Neutrophil (primary cell): ENCODE measurements around the gene SKAP1.

ENCODE experiments used
- H3K27ac ChIP-seq: fragments of 200-600 bp; sonication (generic); 2 replicates; pipeline ENCODE4 v1.5.1; 2016; ENCODE audit warnings: mild to moderate bottlenecking, moderate library complexity
- H3K27me3 ChIP-seq: fragments of 200-600 bp; sonication (generic); 2 replicates; pipeline ENCODE4 v1.6.0; 2016; ENCODE audit warnings: mild to moderate bottlenecking
- H3K36me3 ChIP-seq: fragments of 200-600 bp; sonication (generic); 2 replicates; pipeline ENCODE4 v1.5.1; 2017
- H3K4me1 ChIP-seq, 2 experiments: fragments of 200-600 bp in 1 of 2; sonication (generic) in 1 of 2; 1 replicate in 1 of 2; 2 replicates in 1 of 2; pipeline versions ENCODE4 v1.5.1 to v1.6.1; 2013 to 2016; ENCODE audit warnings: low read depth in 1 of 2, low read length in 1 of 2, mild to moderate bottlenecking in 1 of 2, moderate library complexity in 1 of 2; ENCODE audit not compliant: control insufficient read depth in 1 of 2, insufficient read depth in 1 of 2
- H3K4me3 ChIP-seq, 2 experiments: fragments of 200-600 bp in 1 of 2; sonication (generic) in 1 of 2; 1 replicate in 1 of 2; 2 replicates in 1 of 2; pipeline ENCODE4 v1.5.1; 2013 to 2016; ENCODE audit warnings: low read depth in 1 of 2, low read length in 1 of 2, mild to moderate bottlenecking in 1 of 2, moderate library complexity in 1 of 2
- H3K9me3 ChIP-seq: fragments of 200-600 bp; sonication (generic); 2 replicates; pipeline ENCODE4 v1.5.1; 2016
- TF ChIP-seq, protein P1 (sequence below): fragments of 200-600 bp; sonication (generic); IDR thresholded peaks from 2 replicates; pipeline ENCODE4 v1.5.1; 2016; ENCODE audit warnings: antibody characterized with exemption

Gene SKAP1

DNA sequence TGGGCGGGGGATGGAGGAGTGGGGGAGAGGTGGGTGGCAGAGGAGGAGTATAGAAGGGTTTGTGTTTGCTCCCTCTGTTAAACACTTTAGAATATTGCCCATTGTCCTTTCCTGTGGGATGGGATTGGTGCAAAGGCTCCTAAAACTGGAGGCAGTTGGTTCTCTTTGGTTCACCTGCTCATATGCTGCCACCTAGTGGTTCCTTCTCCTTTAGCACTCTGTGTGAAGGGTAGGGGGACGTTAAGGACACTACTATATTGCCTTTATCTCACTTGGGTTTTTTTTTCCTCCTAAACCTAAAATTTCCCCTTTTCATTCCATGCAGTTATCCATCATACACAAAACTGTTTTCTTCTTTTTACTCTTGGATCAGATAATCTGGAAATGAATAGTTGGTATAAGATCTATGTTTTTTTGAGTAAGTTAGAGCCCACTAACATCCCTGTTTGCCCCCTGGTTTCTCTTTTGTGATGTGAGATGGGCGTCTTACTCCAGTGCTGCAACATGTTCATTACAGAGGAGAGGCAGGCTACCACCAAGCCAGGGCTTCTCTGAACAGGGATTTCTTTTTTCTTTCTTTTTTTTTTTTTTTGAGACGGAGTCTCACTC lies 298.7 kb downstream of the SKAP1 start:
- no peaks in the 10 kb centered on the region for H3K4me1 ChIP-seq
- peaks cover 17% of the 10 kb centered on the region for H3K36me3 ChIP-seq
- H3K27ac ChIP-seq, result no peak overlapping the region
- no peak overlapping the region for H3K4me3 ChIP-seq
- no peaks in the 10 kb centered on the region for H3K9me3 ChIP-seq
- TF ChIP-seq, protein P1, sequence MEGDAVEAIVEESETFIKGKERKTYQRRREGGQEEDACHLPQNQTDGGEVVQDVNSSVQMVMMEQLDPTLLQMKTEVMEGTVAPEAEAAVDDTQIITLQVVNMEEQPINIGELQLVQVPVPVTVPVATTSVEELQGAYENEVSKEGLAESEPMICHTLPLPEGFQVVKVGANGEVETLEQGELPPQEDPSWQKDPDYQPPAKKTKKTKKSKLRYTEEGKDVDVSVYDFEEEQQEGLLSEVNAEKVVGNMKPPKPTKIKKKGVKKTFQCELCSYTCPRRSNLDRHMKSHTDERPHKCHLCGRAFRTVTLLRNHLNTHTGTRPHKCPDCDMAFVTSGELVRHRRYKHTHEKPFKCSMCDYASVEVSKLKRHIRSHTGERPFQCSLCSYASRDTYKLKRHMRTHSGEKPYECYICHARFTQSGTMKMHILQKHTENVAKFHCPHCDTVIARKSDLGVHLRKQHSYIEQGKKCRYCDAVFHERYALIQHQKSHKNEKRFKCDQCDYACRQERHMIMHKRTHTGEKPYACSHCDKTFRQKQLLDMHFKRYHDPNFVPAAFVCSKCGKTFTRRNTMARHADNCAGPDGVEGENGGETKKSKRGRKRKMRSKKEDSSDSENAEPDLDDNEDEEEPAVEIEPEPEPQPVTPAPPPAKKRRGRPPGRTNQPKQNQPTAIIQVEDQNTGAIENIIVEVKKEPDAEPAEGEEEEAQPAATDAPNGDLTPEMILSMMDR, result peak; percentile 60
- no peaks in the 10 kb centered on the region for H3K27me3 ChIP-seq

DNA sequence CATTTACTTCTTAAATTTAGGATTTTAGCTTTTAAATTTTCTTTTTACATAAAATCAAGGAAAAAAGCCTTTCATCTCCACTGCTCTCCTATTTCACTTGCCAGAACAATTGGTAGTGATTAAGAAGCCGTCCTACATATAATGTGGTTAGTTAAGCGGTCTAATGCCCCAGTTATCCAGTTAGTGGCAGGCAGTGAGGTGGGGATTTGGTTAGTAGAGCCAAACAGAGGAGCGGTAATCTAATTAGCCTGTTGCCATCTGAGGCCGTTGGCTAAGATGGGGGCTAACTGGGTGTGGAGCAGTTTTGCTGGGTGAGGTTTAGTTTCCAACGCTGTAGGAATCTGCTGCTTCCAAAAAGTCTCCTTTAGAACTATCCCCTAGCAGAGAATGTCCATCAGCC lies 300.0 kb downstream of the SKAP1 start:
- no peak overlapping the region for H3K27ac ChIP-seq
- H3K4me1 ChIP-seq, result no peaks in the 10 kb centered on the region
- no peaks in the 10 kb centered on the region for H3K9me3 ChIP-seq
- no peaks in the 10 kb centered on the region for H3K27me3 ChIP-seq
- H3K4me3 ChIP-seq, result no peak overlapping the region
- TF ChIP-seq, protein P1, result no peak
- H3K36me3 ChIP-seq, result peaks cover 30% of the 10 kb centered on the region

DNA sequence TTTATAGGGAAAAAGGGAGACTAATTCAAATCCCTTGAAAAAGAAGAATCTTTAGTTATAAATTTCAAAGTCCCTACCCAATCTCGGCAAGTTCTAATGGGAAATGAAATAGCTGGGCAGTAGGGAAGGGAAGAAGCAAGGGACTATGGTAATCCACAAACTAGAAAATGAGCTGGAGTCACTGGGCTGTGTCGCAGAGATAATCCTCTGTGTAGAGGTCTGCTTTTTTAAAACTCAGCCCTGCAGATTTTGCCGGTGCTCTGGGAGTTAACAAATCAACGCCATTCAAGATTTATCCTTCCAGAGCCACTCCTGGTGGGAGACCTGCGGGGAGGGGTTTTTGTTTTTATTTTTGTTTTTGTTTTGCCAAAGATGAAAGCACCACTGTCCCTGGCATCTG lies 301.6 kb downstream of the SKAP1 start:
- Histone ChIP-seq H3K4me1 (no peaks in the 10 kb centered on the region), H3K36me3 (peaks cover 46% of the 10 kb centered on the region), H3K4me3 (no peak overlapping the region), H3K27ac (no peak overlapping the region), H3K27me3 (no peaks in the 10 kb centered on the region), H3K9me3 (no peaks in the 10 kb centered on the region)
- TF ChIP-seq, protein P1, result no peak

DNA sequence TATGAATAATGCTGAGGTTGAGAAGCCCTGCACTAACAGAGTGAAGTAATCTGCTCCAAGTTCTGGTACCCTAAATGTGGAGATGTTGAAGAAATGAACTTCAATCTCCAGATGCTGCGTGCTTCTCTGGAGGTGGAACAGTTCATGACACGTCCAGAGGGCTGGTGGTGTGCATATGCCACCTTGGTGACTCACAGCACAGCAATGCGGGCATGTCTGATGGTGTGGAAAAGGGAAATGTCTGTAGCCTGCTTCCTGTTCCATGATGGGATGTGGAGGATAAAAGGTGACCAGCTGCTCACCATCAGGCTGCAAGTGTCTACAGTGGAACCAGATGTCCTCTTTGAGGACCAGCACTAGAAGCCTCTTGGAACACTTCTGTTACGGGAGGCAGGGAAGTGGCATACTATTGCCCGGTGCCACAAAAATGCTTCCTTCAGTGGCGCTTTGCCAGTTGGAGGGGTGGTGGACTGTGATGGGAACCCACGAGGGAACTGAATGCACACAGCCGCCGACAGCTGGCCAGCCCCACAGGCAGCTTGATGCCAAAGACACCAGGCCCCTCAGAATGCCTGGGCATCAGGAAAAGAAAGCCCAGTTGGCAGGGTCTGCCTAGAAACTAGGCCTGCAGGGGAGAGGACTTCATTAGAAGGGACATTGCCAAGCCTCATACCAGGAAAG lies 302.5 kb downstream of the SKAP1 start:
- Histone ChIP-seq H3K4me1 (no peaks in the 10 kb centered on the region), H3K27ac (peak overlapping the region; percentile 41), H3K4me3 (no peak overlapping the region), H3K36me3 (peaks cover 55% of the 10 kb centered on the region), H3K9me3 (no peaks in the 10 kb centered on the region), H3K27me3 (no peaks in the 10 kb centered on the region)
- TF ChIP-seq, protein P1, result no peak

DNA sequence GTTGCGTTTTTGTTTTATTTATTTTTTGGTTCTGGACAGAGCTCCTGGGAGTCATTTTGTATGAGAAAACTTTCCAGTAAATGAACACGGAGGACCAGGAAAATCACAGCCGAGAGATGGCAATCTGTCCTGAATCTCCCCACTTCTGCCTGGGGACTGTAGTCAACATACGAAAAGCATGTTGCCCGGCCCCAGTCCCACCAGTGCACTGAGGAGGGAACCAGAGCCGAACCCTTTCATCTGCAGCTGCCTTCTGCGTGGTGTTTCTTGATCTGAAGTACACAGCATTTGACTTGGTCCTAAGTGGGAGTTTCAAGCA lies 303.5 kb downstream of the SKAP1 start:
- Histone ChIP-seq H3K4me1 (no peaks in the 10 kb centered on the region), H3K36me3 (peaks cover 65% of the 10 kb centered on the region), H3K4me3 (no peak overlapping the region), H3K27ac (peak overlapping the region; percentile 41), H3K27me3 (no peaks in the 10 kb centered on the region), H3K9me3 (no peaks in the 10 kb centered on the region)
- TF ChIP-seq, protein P1, result no peak
